ENCODE data around the gene EMID1.

DNA sequence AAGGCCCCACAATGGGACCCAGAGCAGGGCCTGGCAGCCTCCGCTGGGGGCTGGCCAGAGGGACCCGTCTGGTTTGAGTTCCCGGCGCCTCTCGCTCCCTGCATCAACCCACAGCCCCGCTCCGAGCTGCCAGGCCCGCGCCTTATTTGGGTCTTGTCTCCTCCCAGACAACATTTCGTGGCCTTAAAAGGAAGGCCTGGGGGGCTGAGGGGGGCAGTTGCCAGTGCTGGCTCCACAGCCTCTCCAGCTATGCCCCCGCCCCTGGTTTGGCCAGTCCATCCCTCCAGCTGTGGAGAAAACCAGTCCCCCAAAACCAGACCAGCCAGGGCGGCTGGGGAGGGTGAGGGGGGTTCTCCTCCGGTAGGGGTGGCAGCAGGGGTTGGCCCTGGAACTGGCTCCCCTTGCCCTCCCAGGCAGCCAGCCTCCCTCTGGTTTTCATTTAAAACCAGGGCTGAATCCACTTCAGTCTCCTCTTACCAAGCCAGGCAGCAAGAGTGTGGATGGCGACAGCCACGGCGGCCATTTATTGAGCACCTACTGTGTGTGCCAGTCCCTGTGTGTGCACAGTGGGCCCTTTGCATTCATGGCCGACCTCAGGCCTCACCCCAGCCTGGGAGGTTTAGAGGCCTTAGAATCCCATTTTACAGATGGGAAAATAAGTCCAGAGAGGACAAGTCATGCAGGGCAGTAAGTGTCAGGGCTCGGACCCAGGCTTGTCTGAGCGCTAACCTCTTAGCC is 18.6 kb downstream of the EMID1 start:
- TF ChIP-seq, protein P1, sequence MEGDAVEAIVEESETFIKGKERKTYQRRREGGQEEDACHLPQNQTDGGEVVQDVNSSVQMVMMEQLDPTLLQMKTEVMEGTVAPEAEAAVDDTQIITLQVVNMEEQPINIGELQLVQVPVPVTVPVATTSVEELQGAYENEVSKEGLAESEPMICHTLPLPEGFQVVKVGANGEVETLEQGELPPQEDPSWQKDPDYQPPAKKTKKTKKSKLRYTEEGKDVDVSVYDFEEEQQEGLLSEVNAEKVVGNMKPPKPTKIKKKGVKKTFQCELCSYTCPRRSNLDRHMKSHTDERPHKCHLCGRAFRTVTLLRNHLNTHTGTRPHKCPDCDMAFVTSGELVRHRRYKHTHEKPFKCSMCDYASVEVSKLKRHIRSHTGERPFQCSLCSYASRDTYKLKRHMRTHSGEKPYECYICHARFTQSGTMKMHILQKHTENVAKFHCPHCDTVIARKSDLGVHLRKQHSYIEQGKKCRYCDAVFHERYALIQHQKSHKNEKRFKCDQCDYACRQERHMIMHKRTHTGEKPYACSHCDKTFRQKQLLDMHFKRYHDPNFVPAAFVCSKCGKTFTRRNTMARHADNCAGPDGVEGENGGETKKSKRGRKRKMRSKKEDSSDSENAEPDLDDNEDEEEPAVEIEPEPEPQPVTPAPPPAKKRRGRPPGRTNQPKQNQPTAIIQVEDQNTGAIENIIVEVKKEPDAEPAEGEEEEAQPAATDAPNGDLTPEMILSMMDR (IDR thresholded peaks at IDR 0.05): no peak
- TF ChIP-seq EP300 (IDR thresholded peaks at IDR 0.05; ENCODE audit: low read depth): no peak
